Measurements from ENCODE around the gene ZNF329.

- TF ChIP-seq CTCF (IDR thresholded peaks at IDR 0.05) (no peak), POLR2A (IDR thresholded peaks at IDR 0.05) (no peak)
Observed at GRCh38 chr19:58086825-58087710, 63.5 kb downstream of the ZNF329 start.

Measured in thyroid gland (tissue), 4 donors.